Skeletal muscle cell (primary cell): ENCODE data around the gene STRN4.

Source experiments
- DNase-seq: peaks from one replicate; pipeline ENCODE4 v3.0.0-alpha.2; 2010; ENCODE audit warnings: low read depth
- H3K4me3 ChIP-seq: 2 replicates; pipeline ENCODE4 v1.5.1; 2011; ENCODE audit warnings: low read depth, mild to moderate bottlenecking, control low read depth, low read length, moderate library complexity

Gene STRN4

DNA sequence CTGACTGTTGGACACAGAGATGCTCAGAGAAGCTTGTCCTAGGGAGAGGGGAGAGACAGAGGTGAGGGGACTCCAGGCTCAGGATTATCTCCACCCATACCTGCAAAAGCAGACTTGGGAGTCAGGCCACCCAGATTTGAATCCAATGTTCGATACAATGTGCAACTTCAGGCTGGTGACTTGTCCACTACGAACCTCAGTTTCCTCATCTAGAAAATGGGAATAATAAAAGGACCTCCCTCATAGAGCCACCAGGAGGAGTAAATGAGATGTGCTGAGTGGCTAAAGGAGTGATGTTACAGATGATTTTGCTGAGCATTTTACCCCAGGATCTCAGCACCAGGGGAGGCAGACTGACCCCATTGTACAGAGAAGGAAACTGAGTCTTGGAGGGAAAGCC lies 54.3 kb downstream of the STRN4 start:
- DNase-seq: no peak
- H3K4me3 ChIP-seq: no peak overlapping the region

DNA sequence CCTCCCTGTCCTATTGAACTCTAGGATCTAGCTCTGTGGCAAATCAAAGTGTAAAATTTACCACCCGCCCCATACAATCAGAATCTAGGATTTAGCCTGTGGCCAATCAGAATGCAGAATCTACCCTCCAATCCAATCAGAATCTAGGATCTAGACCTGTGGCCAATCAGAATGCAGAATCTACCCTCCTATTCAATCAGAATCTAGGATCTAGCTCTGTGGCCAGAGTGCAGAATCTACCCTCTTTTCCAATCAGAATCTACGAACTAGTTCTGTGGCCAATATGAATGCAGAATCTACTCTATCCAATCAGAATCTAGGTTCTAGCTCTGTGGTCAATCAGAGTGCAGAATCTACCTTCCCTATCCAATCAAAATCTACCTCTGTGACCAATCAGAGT lies 55.1 kb downstream of the STRN4 start:
- no peak for DNase-seq
- no peak overlapping the region for H3K4me3 ChIP-seq

DNA sequence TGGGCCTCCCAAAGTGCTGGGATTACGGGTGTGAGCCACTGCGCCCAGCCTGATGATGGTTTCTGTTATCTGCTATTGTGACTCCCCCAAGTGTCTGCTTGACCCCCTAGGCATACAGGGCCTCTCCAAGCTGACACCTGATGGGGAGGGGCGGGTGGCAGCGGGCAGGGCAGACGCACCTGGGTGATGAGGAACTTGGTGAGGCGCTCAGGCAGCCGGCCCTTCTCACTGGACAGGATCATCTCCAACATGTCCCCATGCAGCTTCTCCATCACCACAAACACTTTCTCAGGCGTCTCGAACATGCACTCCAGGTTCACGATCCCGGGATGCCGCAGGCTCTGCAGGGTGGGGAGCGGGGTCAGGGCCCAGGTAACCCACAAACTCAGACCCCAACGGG lies 56.9 kb downstream of the STRN4 start:
- DNase-seq: no peak
- H3K4me3 ChIP-seq: no peak overlapping the region

DNA sequence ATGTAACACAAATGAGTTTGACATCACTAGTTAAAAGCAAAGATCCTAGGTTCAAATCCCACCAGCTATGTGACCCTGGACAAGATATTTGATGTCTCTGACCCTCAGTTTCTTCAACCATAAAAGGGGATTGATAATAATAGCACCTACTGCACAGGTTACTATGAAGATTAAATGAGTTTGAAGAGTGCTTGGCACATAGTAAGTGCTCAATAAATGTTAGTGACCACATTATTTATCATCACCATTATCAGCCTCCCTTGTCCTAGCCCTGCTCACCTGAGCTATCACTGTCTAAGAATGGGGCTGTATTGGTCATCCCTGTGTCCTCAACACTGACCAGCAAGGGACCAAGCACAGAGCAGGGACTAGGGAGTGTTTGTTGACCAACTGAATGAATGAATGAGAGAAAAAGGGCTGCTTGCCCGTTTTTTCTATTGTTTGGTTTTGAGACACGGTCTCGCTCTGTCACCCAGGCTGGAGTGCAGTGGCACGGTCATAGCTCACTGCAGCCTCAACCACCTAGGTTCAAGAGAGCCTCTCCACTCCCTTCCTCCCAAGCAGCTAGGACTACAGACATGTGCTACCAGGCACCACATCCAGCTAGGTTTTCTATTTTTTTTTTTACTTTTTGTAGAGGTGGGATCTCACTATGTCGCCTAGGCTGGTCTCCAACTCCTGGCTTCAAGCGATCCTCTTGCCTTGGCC lies 58.7 kb downstream of the STRN4 start:
- no peak overlapping the region for H3K4me3 ChIP-seq
- no peak for DNase-seq

DNA sequence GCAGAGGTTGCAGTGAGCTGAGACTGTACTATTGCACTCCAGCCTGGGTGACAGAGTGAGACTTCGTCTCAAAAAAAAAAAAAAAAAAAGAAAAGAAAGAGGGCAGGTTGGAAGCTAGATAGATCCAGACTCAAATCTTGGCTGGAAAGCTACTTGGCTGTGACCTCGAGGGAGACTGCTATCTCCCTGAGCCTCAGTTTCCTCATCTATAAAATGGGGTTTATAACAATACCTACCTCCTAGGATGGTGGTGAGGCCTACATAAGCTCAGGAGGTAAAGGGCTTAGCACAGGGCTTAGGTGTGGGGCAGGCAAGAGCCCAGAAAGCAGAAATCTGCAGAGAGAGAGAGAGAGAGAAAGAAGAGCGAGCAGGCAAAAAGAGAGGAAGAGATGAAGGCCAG lies 61.1 kb downstream of the STRN4 start:
- no peak for DNase-seq
- H3K4me3 ChIP-seq: no peak overlapping the region

DNA sequence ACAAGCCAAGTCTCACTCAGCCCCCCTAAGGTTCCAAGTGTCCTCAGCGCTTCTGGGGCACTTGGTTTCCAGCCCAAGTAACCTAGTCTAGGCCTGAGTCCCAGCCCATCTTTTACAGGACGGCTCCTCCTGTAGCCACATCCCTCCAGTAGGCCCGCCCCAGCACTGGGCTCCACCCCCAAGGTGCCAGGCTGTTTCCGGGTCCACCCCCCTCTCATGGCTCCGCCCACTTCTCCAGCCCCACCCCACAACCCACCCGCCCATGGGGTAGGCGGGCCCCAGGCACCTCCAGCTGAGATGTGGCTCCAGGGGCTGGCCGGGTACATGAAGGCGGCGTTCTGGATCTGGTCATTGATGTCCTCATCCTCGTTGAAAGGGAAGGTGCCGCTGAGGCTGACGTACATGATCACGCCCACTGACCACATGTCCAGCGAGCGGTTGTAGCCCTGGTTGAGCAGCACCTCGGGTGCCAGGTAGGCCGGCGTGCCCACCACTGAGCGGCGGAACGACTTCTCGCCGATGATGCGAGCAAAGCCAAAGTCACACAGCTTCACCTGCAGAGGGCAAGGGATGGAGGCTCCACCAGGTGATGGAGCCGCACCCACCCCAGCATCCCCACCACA lies 68.0 kb downstream of the STRN4 start:
- H3K4me3 ChIP-seq: no peak overlapping the region
- DNase-seq: no peak

DNA sequence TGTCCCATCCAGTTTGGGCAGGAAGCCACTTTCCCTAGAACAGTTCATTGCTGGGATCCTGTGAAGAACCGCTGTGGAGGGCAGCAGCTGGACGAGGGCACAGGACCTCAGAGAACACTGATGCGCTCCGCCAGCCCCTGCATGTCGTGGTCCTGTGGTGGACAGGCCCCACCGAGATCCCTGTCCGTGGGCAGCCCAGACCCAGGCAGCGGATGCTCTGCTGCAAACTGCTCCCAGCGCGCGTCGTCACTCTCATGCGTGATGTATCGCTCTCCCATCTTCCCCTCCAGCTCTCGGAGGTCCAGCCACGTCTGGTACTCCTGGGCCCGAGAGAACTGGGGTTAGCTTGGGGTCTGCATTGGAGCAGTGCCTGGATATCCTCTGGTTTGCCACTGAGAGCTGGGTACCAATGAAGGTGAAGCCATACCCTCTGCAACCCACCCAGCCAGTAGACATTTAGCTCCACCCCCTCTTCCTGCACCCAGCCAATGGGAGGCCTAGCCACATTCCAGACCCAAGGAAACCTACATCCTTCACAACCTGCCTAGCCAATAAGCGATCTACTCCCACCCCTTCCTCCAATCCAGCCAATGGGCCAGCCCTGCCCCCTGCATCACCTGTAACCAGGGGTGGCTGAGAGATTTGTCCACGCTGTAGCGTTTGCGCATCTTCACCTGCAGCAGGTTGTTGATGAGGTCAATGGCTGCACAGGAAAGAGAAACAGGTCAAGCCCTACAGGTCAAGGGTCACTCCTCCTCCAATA lies 71.7 kb downstream of the STRN4 start:
- DNase-seq: no peak
- H3K4me3 ChIP-seq: no peak overlapping the region

DNA sequence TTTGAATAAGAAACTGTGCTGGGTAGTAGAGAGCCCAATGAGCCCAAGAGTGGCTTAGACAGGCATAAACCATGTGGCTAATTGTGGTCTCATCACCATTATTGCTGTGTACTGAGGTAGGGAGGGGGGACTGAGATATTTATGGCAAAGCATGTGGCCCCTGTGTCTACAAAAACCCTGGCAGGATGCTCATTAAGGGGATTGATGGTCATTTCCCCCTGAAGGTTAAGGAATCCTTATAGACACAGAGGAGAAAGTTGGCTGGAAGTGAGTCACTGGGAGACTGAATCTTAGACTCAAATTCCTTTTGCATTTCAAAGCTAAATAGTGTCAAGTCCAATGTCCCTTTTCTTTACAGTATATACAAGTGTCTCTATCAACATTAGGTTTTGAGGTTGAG lies 75.4 kb downstream of the STRN4 start:
- DNase-seq: no peak
- no peak overlapping the region for H3K4me3 ChIP-seq
